GM19395 (cell line): ENCODE results near the gene APEX1.
"Not testable (repeated sequence)": the region's sequence is repeated elsewhere in the genome, so short reads cannot be mapped to it uniquely, and the experiment has no call there.

Experiments
- ATAC-seq: cut with Tn5 transposase; IDR thresholded peaks from one replicate; pipeline ENCODE4 v1.9.1; 2021; ENCODE audit warnings: mild to moderate bottlenecking, moderate library complexity; ENCODE audit not compliant: unreplicated experiment

Gene APEX1

GRCh38 chr14:20435582-20436362 lies 19.3 kb upstream of the APEX1 start, which contains the start of gene KLHL33:
Gene KLHL33 (minus strand): TSS chr14:20436166. CDS start chr14:20435811, 355 bp downstream.
- no peak for ATAC-seq

- ATAC-seq, result no peak
Measured at GRCh38 chr14:20436363-20436755, 18.7 kb upstream of the APEX1 start.

GRCh38 chr14:20438664-20439063 lies 16.4 kb upstream of the APEX1 start:
- ATAC-seq, result no peak

GRCh38 chr14:20440465-20440864 lies 14.6 kb upstream of the APEX1 start:
- ATAC-seq, result no peak

- ATAC-seq, result peak; percentile 67
Measured at GRCh38 chr14:20440882-20441281, 14.1 kb upstream of the APEX1 start.

GRCh38 chr14:20441461-20441860 lies 13.6 kb upstream of the APEX1 start:
- no peak for ATAC-seq

- ATAC-seq, result not testable (repeated sequence)
Measured at GRCh38 chr14:20443650-20444049, 11.4 kb upstream of the APEX1 start.

GRCh38 chr14:20446889-20447288 lies 8.1 kb upstream of the APEX1 start:
- no peak for ATAC-seq

GRCh38 chr14:20452831-20453230 lies 2.2 kb upstream of the APEX1 start:
- not testable (repeated sequence) for ATAC-seq

DNA sequence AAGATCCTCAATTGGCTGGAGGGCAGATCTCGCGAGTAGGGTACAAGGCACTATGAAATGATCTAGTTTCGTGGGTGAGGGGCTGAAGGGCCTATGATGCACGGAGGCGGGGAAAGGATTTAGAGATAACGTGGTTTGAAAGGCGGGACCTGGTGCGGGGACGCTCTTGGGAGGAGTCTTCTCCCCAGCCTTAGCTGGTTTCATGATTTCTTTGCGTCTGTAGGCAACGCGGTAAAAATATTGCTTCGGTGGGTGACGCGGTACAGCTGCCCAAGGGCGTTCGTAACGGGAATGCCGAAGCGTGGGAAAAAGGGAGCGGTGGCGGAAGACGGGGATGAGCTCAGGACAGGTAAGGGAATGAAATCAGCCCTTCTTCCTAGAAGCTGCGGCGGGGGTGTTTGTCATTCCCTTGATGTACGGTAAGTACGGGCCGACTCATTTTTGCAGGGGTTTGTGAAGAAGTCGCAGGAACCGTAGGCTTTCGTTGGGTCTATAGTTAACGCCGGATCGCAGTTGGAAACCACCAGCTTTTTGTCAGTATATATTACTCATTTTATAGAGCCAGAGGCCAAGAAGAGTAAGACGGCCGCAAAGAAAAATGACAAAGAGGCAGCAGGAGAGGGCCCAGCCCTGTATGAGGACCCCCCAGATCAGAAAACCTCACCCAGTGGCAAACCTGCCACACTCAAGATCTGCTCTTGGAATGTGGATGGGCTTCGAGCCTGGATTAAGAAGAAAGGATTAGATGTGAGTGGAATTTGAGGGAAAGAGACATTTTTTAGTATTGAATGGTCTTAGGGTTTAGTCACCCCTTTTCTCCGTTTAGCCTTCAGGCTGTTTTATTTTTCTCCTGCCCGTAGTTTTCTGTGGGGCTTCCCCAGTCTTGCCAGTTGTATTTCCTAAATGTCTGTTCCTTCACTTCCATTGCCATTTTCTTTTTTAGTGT lies 602 bp downstream of the APEX1 start:
- peak; percentile 63 for ATAC-seq

DNA sequence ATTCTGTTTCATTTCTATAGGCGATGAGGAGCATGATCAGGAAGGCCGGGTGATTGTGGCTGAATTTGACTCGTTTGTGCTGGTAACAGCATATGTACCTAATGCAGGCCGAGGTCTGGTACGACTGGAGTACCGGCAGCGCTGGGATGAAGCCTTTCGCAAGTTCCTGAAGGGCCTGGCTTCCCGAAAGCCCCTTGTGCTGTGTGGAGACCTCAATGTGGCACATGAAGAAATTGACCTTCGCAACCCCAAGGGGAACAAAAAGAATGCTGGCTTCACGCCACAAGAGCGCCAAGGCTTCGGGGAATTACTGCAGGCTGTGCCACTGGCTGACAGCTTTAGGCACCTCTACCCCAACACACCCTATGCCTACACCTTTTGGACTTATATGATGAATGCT lies 1.9 kb downstream of the APEX1 start:
- ATAC-seq, result no peak

DNA sequence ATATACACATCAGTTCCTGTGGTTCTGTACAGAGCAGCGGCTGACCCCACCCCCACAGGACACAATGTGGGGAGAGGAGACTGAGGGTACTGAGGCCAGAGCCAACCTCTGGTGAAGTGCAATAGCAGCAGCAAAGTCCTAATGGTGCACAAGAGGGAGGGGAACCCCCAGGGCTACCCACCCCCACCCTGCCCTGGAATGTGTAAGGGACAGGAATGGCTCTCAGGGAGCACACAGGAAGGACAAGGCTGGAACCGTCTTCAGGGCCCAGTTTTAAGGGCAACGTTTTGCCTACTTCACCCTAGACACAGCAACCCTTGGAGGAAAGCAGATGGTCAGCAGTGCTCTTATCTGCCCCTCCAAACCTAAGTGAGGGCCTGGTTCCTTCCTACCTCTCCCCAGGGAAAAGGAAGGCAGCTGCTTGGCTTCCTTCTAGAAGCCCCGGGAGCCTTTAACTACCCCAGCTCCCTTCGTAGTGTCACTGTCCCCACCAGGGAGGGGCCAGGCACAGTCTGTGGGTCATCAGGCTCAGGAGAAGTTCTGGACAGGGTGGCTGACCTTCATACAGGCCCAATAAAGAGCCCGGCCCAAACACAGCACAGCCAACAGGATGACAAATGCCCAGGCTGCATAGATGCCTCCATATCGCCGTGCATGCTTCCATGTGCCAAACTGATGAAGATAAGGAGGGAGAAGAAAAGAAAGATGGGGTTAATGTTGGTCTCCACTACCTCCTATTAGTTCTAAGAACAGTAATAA lies 3.2 kb downstream of the APEX1 start:
- ATAC-seq, result no peak

GRCh38 chr14:20460458-20461224 lies 5.6 kb downstream of the APEX1 start:
- ATAC-seq, result peak; percentile 7

DNA sequence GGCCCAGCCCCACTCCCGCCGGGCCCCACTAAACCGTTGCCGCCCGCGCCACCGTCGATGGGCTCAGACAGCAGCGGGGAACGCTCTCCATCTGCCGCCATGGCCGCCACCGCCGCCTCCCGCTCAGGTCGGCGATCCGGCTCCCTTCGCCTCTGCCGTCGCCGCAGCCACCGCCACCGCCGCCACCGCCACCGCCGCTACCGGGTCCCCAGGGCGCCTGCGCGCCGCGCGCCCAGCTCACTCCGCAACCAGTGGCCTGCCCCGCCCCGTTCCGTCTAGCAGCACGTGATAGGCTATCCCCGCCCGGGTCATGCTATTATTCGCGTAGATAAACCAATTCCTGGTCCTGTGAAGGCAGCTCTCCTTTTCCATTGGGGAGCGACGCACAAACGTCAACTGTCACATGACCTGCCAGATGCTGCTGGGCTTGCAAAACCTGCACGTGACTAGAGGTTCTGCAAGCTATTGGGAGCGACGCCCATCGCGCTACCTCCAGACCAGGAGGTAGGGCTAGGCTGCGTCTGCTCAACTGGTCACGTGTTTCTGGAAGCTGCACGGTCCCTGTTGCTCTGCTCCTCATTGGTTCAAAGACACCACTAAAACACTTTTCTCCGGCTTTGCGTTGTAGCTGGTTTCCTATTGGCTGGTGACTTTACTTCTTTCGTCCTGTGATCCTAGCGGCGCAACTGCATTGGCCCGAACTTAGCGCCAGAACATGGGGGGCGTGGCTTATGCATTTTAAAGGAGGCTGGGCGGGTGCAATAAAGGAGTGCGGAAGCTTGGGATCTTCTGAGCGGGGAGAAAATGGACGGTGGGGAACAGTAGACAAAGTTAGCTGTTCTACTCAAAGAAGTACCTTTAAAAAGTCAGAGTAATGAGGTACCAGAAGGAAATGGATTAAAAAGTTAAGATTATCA lies 6.5 kb downstream of the APEX1 start, which contains the start of gene PIP4P1:
Gene PIP4P1, minus strand, starts transcription at position 210 of the 917 bp plus-strand sequence. Its CDS starts 109 bp downstream, at position 101.
- peak; percentile 95 for ATAC-seq

DNA sequence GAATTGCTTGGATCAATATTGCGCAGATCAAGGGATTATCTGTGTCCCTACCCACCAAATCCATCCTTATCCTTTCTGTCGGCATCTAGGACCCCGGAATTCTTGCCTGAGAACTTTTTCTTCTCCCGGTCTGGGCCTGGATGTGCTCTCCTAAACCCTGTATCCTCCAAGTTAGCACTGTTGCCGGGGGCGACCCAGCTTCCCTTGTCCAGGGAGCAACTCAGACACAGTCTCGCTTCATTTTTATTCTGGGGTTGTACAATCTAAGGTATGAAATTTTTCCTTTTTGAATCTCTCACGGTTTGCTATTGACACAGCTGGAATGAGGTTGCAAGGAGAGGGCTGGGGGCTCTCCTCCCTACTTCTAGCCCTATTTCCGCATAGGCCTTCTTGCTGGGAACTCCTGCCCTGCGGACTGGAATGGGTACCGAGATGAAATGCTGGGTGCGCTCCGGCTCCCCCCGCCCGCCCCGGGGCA lies 13.8 kb downstream of the APEX1 start:
- ATAC-seq, result no peak

DNA sequence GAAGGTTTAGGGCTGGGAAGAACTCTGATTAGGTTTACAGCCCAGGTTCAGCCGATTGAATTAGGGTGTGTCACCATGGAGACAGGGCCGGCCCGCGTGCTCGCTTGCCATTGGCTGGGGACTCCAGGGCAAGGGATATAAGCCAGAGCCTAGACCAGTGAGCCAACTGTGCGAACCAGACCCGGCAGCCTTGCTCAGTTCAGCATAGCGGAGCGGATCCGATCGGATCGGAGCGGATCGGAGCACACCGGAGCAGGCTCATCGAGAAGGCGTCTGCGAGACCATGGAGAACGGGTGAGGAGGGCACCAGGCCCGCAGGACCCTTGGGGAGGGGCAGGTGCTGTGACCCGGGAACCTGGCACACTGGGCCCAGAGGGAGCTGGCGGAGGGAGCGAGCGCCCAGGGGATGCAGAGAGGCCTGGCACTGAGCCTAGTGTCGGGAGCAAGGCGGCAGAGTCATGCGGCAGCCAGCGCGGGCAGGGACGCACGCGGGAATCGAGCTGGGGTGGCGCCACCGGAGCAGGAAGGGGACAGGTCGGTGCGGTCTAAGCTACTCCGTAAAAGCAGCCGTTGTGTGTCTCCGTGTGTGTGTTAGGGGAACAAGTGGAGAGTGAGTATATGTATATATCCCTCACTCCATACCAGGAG lies 14.3 kb downstream of the APEX1 start, which contains the start of gene PNP:
Gene PNP, plus strand, starts transcription at position 165 of the 648 bp plus-strand sequence. Its CDS starts 119 bp downstream, at position 284.
- ATAC-seq, result peak; percentile 94

GRCh38 chr14:20469890-20470602 lies 15.0 kb downstream of the APEX1 start:
- peak; percentile 43 for ATAC-seq

GRCh38 chr14:20470603-20470901 lies 15.5 kb downstream of the APEX1 start:
- no peak for ATAC-seq
